Central memory CD8-positive, alpha-beta T cell (primary cell): ENCODE results near the gene RNASEH1.

Experiments used
- ATAC-seq: fragments of 150-1000 bp; cut with Tn5 transposase; replicated peaks from 2 replicates; pipeline ENCODE4 v1.10.0; 2022; ENCODE audit warnings: mild to moderate bottlenecking, moderate FRiP score, moderate number of reproducible peaks; ENCODE audit not compliant: poor library complexity, severe bottlenecking; ENCODE audit errors: extremely low read depth
- DNase-seq, 2 donors: peaks; one replicate each; pipeline ENCODE4 v3.0.0; 2021; ENCODE audit warnings: low spot score in 2 of 2
- H3K27ac Mint-ChIP-seq: one replicate; pipeline ENCODE4 v1.8.0; 2022; ENCODE audit warnings: low read depth, mild to moderate bottlenecking, moderate library complexity, mixed read lengths
- H3K27me3 Mint-ChIP-seq: one replicate; pipeline ENCODE4 v1.8.0; 2022; ENCODE audit warnings: mixed read lengths
- H3K36me3 Mint-ChIP-seq: one replicate; pipeline ENCODE4 v1.8.0; 2022; ENCODE audit warnings: mild to moderate bottlenecking, moderate library complexity, mixed read lengths; ENCODE audit not compliant: insufficient read depth
- H3K4me1 Mint-ChIP-seq: one replicate; pipeline ENCODE4 v1.8.0; 2022; ENCODE audit warnings: mixed read lengths
- H3K4me3 Mint-ChIP-seq: one replicate; pipeline ENCODE4 v1.8.0; 2022; ENCODE audit warnings: mild to moderate bottlenecking, moderate library complexity, mixed read lengths
- H3K9me3 Mint-ChIP-seq: one replicate; pipeline ENCODE4 v1.8.0; 2022; ENCODE audit warnings: mixed read lengths

Gene RNASEH1

GRCh38 chr2:3535794-3536681 is 22.1 kb downstream of the RNASEH1 start:
- DNase-seq: no peak
- no peak for ATAC-seq
- H3K4me1 Mint-ChIP-seq: no peaks in the 10 kb centered on the region

GRCh38 chr2:3535467-3535793 is 22.7 kb downstream of the RNASEH1 start:
- Mint-ChIP-seq H3K4me3 (no peak overlapping the region), H3K4me1 (no peaks in the 10 kb centered on the region), H3K27me3 (no peaks in the 10 kb centered on the region), H3K27ac (no peak overlapping the region), H3K9me3 (no peaks in the 10 kb centered on the region), H3K36me3 (peaks cover 4% of the 10 kb centered on the region)
- DNase-seq: no peak
- no peak for ATAC-seq

More at GRCh38 chr2:3535794-3536681, 22.1 kb downstream of the RNASEH1 start:
- H3K36me3 Mint-ChIP-seq: peaks cover 6% of the 10 kb centered on the region
- peak overlapping the region; percentile 22 for H3K27ac Mint-ChIP-seq
- no peaks in the 10 kb centered on the region for H3K9me3 Mint-ChIP-seq
- H3K27me3 Mint-ChIP-seq: no peaks in the 10 kb centered on the region
- peak overlapping the region; percentile 29 for H3K4me3 Mint-ChIP-seq

DNA sequence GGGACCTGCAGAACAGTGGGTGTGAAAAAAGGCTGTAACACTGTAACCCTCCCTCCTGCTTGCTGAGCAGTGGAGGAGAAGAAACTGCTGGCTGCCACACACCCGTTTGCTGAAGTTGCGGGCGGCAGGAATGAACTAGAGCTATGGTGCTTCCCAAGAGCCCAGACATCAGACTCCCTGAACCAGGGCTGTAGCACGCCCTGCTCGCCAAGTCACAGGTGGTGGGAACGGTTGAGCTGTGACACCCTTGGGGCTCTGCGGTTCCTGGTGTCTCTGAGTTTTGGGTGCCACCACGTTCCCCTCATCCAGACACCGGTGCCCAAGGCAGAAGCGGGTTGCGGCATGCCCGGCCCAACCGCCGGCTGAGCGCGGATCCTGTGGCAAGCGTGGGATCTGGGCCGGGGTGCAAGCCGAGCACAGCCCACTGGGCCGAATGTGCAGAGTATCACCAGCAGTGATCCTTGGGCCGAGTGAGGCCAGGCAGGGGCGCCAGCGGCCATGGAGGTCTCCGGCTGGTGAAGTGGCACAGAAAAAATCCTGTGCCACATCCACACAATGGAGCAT is 23.8 kb downstream of the RNASEH1 start:
- no peaks in the 10 kb centered on the region for H3K9me3 Mint-ChIP-seq
- no peak overlapping the region for H3K4me3 Mint-ChIP-seq
- no peaks in the 10 kb centered on the region for H3K4me1 Mint-ChIP-seq
- H3K36me3 Mint-ChIP-seq: peaks cover 1% of the 10 kb centered on the region
- DNase-seq (no peak), ATAC-seq (no peak)
- no peaks in the 10 kb centered on the region for H3K27me3 Mint-ChIP-seq
- no peak overlapping the region for H3K27ac Mint-ChIP-seq

- Mint-ChIP-seq H3K27ac (no peak overlapping the region), H3K36me3 (no peaks in the 10 kb centered on the region), H3K9me3 (no peaks in the 10 kb centered on the region), H3K4me1 (no peaks in the 10 kb centered on the region), H3K27me3 (no peaks in the 10 kb centered on the region), H3K4me3 (no peak overlapping the region)
- ATAC-seq: no peak
- DNase-seq: no peak
Observed at GRCh38 chr2:3533836-3534235, 24.3 kb downstream of the RNASEH1 start.

DNA sequence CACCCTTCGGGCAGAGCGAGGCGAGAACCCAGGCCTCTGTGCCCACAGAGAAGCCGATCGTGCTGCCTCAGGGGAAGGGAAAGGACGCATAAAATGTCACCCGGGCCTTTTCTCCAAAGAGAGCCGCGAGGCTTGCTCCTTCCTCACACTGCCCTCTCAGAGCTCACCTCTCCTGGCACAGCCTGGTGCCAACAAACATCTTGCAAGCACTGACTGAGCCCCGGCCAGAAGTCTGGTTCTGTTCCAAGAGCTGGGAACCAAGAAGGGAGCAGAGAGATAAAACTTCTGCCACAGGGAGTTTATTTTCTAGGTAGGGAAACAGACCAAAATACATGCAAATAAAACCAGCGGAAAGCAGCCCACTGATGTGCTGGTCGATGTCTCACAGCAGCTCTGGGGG is 25.2 kb downstream of the RNASEH1 start:
- DNase-seq: no peak
- no peak for ATAC-seq
- H3K27ac Mint-ChIP-seq: no peak overlapping the region
- H3K4me3 Mint-ChIP-seq: no peak overlapping the region
- no peaks in the 10 kb centered on the region for H3K27me3 Mint-ChIP-seq
- H3K36me3 Mint-ChIP-seq: no peaks in the 10 kb centered on the region
- no peaks in the 10 kb centered on the region for H3K9me3 Mint-ChIP-seq
- no peaks in the 10 kb centered on the region for H3K4me1 Mint-ChIP-seq

GRCh38 chr2:3529316-3530025 is 28.7 kb downstream of the RNASEH1 start:
- Mint-ChIP-seq H3K36me3 (no peaks in the 10 kb centered on the region), H3K27me3 (no peaks in the 10 kb centered on the region), H3K4me1 (no peaks in the 10 kb centered on the region), H3K27ac (no peak overlapping the region), H3K4me3 (no peak overlapping the region), H3K9me3 (no peaks in the 10 kb centered on the region)
- ATAC-seq (no peak), DNase-seq (no peak)

- no peak overlapping the region for H3K4me3 Mint-ChIP-seq
- no peaks in the 10 kb centered on the region for H3K9me3 Mint-ChIP-seq
- no peaks in the 10 kb centered on the region for H3K27me3 Mint-ChIP-seq
- no peak overlapping the region for H3K27ac Mint-ChIP-seq
- H3K4me1 Mint-ChIP-seq: no peaks in the 10 kb centered on the region
- ATAC-seq (no peak), DNase-seq (no peak)
- H3K36me3 Mint-ChIP-seq: no peaks in the 10 kb centered on the region
Observed at GRCh38 chr2:3527886-3528785, 30.0 kb downstream of the RNASEH1 start.

GRCh38 chr2:3526871-3527270 is 31.3 kb downstream of the RNASEH1 start:
- H3K4me1 Mint-ChIP-seq: peaks cover 3% of the 10 kb centered on the region
- H3K27me3 Mint-ChIP-seq: no peaks in the 10 kb centered on the region
- H3K27ac Mint-ChIP-seq: no peak overlapping the region
- no peaks in the 10 kb centered on the region for H3K9me3 Mint-ChIP-seq
- H3K4me3 Mint-ChIP-seq: no peak overlapping the region
- no peak for DNase-seq
- H3K36me3 Mint-ChIP-seq: peaks cover under 1% of the 10 kb centered on the region
- ATAC-seq: no peak

- no peak overlapping the region for H3K4me3 Mint-ChIP-seq
- no peak overlapping the region for H3K27ac Mint-ChIP-seq
- DNase-seq (no peak), ATAC-seq (no peak)
- no peaks in the 10 kb centered on the region for H3K9me3 Mint-ChIP-seq
- peaks cover 15% of the 10 kb centered on the region for H3K36me3 Mint-ChIP-seq
- H3K27me3 Mint-ChIP-seq: no peaks in the 10 kb centered on the region
- H3K4me1 Mint-ChIP-seq: peaks cover 25% of the 10 kb centered on the region
Observed at GRCh38 chr2:3523551-3524041, 34.5 kb downstream of the RNASEH1 start.

DNA sequence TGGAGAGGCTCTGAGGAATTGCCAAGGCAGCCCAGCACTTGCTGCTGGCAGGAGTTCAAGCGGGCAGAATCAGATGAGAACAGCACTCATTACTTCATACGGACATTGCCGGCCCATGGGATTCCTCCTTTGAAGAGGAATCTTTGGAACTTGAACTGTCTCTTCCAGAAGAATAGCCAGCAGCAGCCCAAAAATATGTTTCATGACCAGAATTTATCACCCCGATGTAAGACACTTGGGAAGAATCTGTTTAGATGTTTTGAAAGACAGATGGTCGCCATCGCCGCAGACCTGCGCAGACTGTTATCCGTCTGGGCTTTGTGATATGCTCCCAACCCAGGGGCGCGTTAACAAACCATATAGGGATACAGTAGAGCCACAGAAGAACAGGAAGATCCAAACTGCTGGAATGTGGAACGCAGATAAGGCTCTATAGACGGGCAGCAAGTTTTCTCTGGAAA is 35.1 kb downstream of the RNASEH1 start:
- H3K36me3 Mint-ChIP-seq: peaks cover 20% of the 10 kb centered on the region
- H3K27me3 Mint-ChIP-seq: no peaks in the 10 kb centered on the region
- ATAC-seq (no peak), DNase-seq (no peak)
- no peak overlapping the region for H3K4me3 Mint-ChIP-seq
- H3K27ac Mint-ChIP-seq: no peak overlapping the region
- H3K9me3 Mint-ChIP-seq: no peaks in the 10 kb centered on the region
- peaks cover 25% of the 10 kb centered on the region for H3K4me1 Mint-ChIP-seq

GRCh38 chr2:3520591-3520990 is 37.5 kb downstream of the RNASEH1 start:
- Mint-ChIP-seq H3K9me3 (peaks cover 4% of the 10 kb centered on the region), H3K27me3 (no peaks in the 10 kb centered on the region), H3K4me3 (peak overlapping the region; percentile 87), H3K36me3 (peaks cover 26% of the 10 kb centered on the region), H3K4me1 (peaks cover 25% of the 10 kb centered on the region), H3K27ac (no peak overlapping the region)
- no peak for ATAC-seq
- DNase-seq: no peak
